SK-N-SH (cell line): ENCODE measurements around the gene CAST. TPM values are rescaled to one million over a fixed set of nuclear protein-coding genes. Genes with fewer than 3 reads are reported as not detected.

Experiments
- CTCF ChIA-PET: fragments of 300-600, 350-600 bp; formaldehyde crosslinking; extraction: SDS; loops from one replicate; lab custom pipeline; 2021; lab: Yijun Ruan, JAX
- POLR2A ChIA-PET: fragments of 350-600 bp; sonication (Branson Sonifier 250); formaldehyde crosslinking; extraction: SDS; loops from one replicate; lab custom pipeline; 2020; ENCODE audit warnings: antibody characterized with exemption, inconsistent platforms; lab: Yijun Ruan, JAX
- DNase-seq: peaks from one replicate; pipeline ENCODE4 v3.0.0; 2012
- H2AFZ ChIP-seq: fragments of 200-600 bp; sonication (generic); 2 replicates; pipeline ENCODE4 v1.8.1; 2016; ENCODE audit warnings: antibody characterized with exemption, mild to moderate bottlenecking, low read depth
- H3F3A ChIP-seq: fragments of 200-600 bp; sonication (generic); replicated peaks from 2 replicates; pipeline ENCODE3; 2016; ENCODE audit warnings: antibody characterized with exemption, mild to moderate bottlenecking; ENCODE audit not compliant: insufficient read depth
- H3K27ac ChIP-seq, 2 experiments: fragments of 200-500 bp in 1 of 2; fragments of 200-600 bp in 1 of 2; sonication (Bioruptor generic) in 1 of 2; sonication (generic), shearing (Covaris generic) in 1 of 2; 2 replicates each; pipeline versions ENCODE4 v1.5.1 to v1.6.1; 2014 to 2016; ENCODE audit warnings: low read depth in 2 of 2, inconsistent platforms in 1 of 2, low read length in 1 of 2, mild to moderate bottlenecking in 1 of 2, mixed read lengths in 1 of 2
- H3K27me3 ChIP-seq: fragments of 200-600 bp; sonication (generic), shearing (Covaris generic); 2 replicates; pipeline ENCODE4 v1.6.1; 2016; ENCODE audit warnings: mixed run types; ENCODE audit not compliant: insufficient read depth
- H3K36me3 ChIP-seq, 2 experiments: fragments of 200-500 bp in 1 of 2; fragments of 200-600 bp in 1 of 2; sonication (Bioruptor generic) in 1 of 2; sonication (generic) in 1 of 2; replicated peaks in 1 of 2; 2 replicates each; pipeline versions ENCODE3 to v1.5.1; 2014 to 2016; ENCODE audit warnings: low read length in 1 of 2, mild to moderate bottlenecking in 1 of 2; ENCODE audit not compliant: insufficient read depth in 2 of 2, control insufficient read depth in 1 of 2
- H3K4me1 ChIP-seq, 2 experiments: fragments of 200-500 bp in 1 of 2; fragments of 200-600 bp in 1 of 2; sonication (Bioruptor generic) in 1 of 2; sonication (generic), shearing (Covaris generic) in 1 of 2; 2 replicates each; pipeline versions ENCODE4 v1.5.1 to v1.6.1; 2014 to 2016; ENCODE audit warnings: low read depth in 1 of 2, low read length in 1 of 2, mixed run types in 1 of 2; ENCODE audit not compliant: insufficient read depth in 2 of 2, control insufficient read depth in 1 of 2
- H3K4me2 ChIP-seq: fragments of 200-600 bp; sonication (generic), shearing (Covaris generic); 2 replicates; pipeline ENCODE4 v1.6.1; 2017; ENCODE audit warnings: mixed run types
- H3K4me3 ChIP-seq, 2 experiments: fragments of 200-500 bp in 1 of 2; fragments of 200-600 bp in 1 of 2; sonication (Bioruptor generic) in 1 of 2; sonication (generic), shearing (Covaris generic) in 1 of 2; 2 replicates each; pipeline versions ENCODE4 v1.5.1 to v1.8.1; 2014 to 2016; ENCODE audit warnings: low read depth in 2 of 2, inconsistent platforms in 1 of 2, low read length in 1 of 2, mild to moderate bottlenecking in 1 of 2, mixed read lengths in 1 of 2, moderate library complexity in 1 of 2
- H3K79me2 ChIP-seq: fragments of 200-600 bp; sonication (generic); 2 replicates; pipeline ENCODE4 v1.8.1; 2017; ENCODE audit warnings: mild to moderate bottlenecking; ENCODE audit not compliant: insufficient read depth
- H3K9ac ChIP-seq: fragments of 200-600 bp; sonication (generic); 2 replicates; pipeline ENCODE4 v1.6.1; 2017; ENCODE audit warnings: mixed run types
- H3K9me2 ChIP-seq: fragments of 200-600 bp; sonication (generic); 2 replicates; pipeline ENCODE4 v1.6.1; 2017; ENCODE audit warnings: mixed run types
- H3K9me3 ChIP-seq: fragments of 200-600 bp; sonication (generic); 2 replicates; pipeline ENCODE4 v1.6.1; 2017; ENCODE audit warnings: mixed run types, mild to moderate bottlenecking, moderate library complexity
- H4K20me1 ChIP-seq: fragments of 200-600 bp; sonication (generic); 2 replicates; pipeline ENCODE4 v1.6.1; 2017; ENCODE audit warnings: mild to moderate bottlenecking, mixed run types; ENCODE audit not compliant: insufficient read depth
- ELF1 ChIP-seq: IDR thresholded peaks from 2 replicates; pipeline ENCODE4 v1.4.0; 2012
- EZH2phosphoT487 ChIP-seq: fragments of 200-600 bp; sonication (generic); IDR thresholded peaks from 2 replicates; pipeline ENCODE4 v1.6.1; 2017; ENCODE audit warnings: low read depth, mixed run types, mild to moderate bottlenecking, antibody characterized with exemption, moderate library complexity, borderline replicate concordance
- FOSL2 ChIP-seq: IDR thresholded peaks from 2 replicates; pipeline ENCODE4 v1.4.0; 2012; ENCODE audit warnings: low read depth, mild to moderate bottlenecking, moderate library complexity, borderline replicate concordance
- FOXJ3 ChIP-seq: sonication (generic); formaldehyde crosslinking; IDR thresholded peaks from 2 replicates; pipeline ENCODE4 v1.5.1; 2020; ENCODE audit warnings: mild to moderate bottlenecking, missing genetic modification reagents
- FOXM1 ChIP-seq: IDR thresholded peaks from 2 replicates; pipeline ENCODE4 v1.4.0; 2012; ENCODE audit warnings: low read depth, mild to moderate bottlenecking
- GABPA ChIP-seq: IDR thresholded peaks from 2 replicates; pipeline ENCODE4 v1.4.0; 2012; ENCODE audit warnings: low read depth, mild to moderate bottlenecking
- JUND ChIP-seq: IDR thresholded peaks from 2 replicates; pipeline ENCODE4 v1.4.0; 2012
- MXI1 ChIP-seq: IDR thresholded peaks from 2 replicates; pipeline ENCODE4 v1.6.1; 2012; ENCODE audit warnings: mild to moderate bottlenecking, low read depth, low read length, improper control_type of control experiment
- NFIC ChIP-seq: IDR thresholded peaks from 2 replicates; pipeline ENCODE4 v1.4.0; 2012; ENCODE audit warnings: borderline replicate concordance
- NRF1 ChIP-seq: IDR thresholded peaks from 2 replicates; pipeline ENCODE4 v1.6.1; 2012; ENCODE audit warnings: low read depth, mild to moderate bottlenecking, low read length
- RAD21 ChIP-seq: IDR thresholded peaks from 2 replicates; pipeline ENCODE4 v1.6.1; 2012; ENCODE audit warnings: mild to moderate bottlenecking, low read length
- RCOR1 ChIP-seq: fragments of 150-350 bp; IDR thresholded peaks from 2 replicates; pipeline ENCODE4 v1.6.1; 2017; ENCODE audit warnings: antibody characterized with exemption, low read length
- RFX5 ChIP-seq: IDR thresholded peaks from 2 replicates; pipeline ENCODE4 v1.6.1; 2012; ENCODE audit warnings: mild to moderate bottlenecking, improper control_type of control experiment, low read length
- RXRA ChIP-seq: IDR thresholded peaks from 2 replicates; pipeline ENCODE4 v1.4.0; 2012; ENCODE audit warnings: low read depth, mild to moderate bottlenecking, borderline replicate concordance
- TAF1 ChIP-seq: IDR thresholded peaks from 2 replicates; pipeline ENCODE4 v1.6.1; 2012; ENCODE audit warnings: low read depth, mild to moderate bottlenecking, low read length, moderate library complexity, borderline replicate concordance
- TCF12 ChIP-seq: IDR thresholded peaks from 2 replicates; pipeline ENCODE4 v1.4.0; 2012
- WGBS: methylation state at CpG from one replicate; pipeline ENCODE4 v1.1.6; 2017; ENCODE audit warnings: low lambda C conversion rate; 5-methylcytosine and 5-hydroxymethylcytosine counted together
- polyA plus RNA-seq, 3 experiments: library from polyadenylated mRNA; depleted of rRNA; stranded (reverse); fragments of >200 nt; gene quantifications; 2 replicates each; pipeline ENCODE4 v1.2.3, GENCODE V29; 2012
- TF ChIP-seq, protein P1 (sequence below): IDR thresholded peaks from 2 replicates; pipeline ENCODE4; 2012
- TF ChIP-seq, protein P2 (sequence below): IDR thresholded peaks from 2 replicates; pipeline ENCODE4 v1.4.0; 2012; ENCODE audit warnings: low read depth, borderline replicate concordance
- TF ChIP-seq, protein P3 (sequence below): IDR thresholded peaks from 2 replicates; pipeline ENCODE4 v1.4.0; 2012; ENCODE audit warnings: low read depth, borderline replicate concordance

The CAST gene
- polyA plus RNA-seq, 1 of the 3 experiments (the other 2 are of a cell fraction): 82.9 TPM

DNA sequence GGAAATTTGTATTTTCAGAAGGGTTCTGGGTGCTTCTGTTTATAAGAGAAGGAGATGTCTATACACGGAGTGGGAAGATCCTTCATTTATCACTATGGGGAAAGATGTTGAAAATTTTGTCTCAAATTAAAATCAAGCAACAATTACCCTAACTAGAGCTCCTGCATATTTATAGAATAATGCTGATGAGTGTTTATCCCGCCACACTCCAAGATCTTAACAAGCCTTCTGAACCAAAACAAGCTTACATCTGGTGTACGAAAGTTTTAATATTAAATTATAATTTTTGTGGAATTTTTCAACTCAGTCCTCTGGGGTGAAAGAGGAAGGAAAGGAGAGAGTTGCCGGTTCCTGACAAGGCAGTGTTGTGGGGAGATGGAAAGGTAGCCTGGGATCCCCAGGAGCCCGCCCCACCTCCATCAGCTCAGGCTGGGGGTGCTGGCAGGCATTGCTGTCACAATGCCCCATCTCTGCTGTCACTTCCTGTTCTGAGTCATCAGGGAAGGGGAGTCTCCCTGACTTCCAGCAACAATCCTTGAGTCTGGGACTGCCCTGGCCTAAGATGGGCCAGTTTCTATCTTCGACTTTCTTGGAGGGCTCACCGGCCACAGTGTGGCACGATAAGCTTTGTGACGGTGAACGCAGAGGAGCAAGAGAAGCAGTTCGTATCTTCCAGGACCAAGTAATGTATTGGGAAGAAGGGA lies 81.0 kb downstream of the CAST start:
- Histone ChIP-seq H2AFZ (no peak overlapping the region), H3K4me2 (no peak overlapping the region), H3K27me3 (no peaks in the 10 kb centered on the region), H3K9me2 (no peaks in the 10 kb centered on the region), H3K4me3 (no peak overlapping the region), H4K20me1 (no peaks in the 10 kb centered on the region), H3K27ac (peak overlapping the region in 1 of 2 experiments; percentile 27; a peak in 2 of 4 replicates), H3K4me1 (peaks cover 0 to 14% of the 10 kb centered on the region in 2 experiments; a peak in 1 of 4 replicates), H3K9me3 (no peaks in the 10 kb centered on the region), H3K79me2 (no peaks in the 10 kb centered on the region), H3K9ac (no peak overlapping the region), H3F3A (peaks cover 15% of the 10 kb centered on the region), H3K36me3 (peaks cover 78 to 88% of the 10 kb centered on the region in 2 experiments)
- no peak for DNase-seq
- TF ChIP-seq RFX5 (no peak), TCF12 (no peak), RAD21 (no peak), GABPA (peak; percentile 45; the same call in 1 of the 2 replicates), JUND (0 out of 2 replicates have a peak, but pooled peaks have one; percentile 36), NRF1 (no peak), NFIC (no peak)
- TF ChIP-seq, protein P1, sequence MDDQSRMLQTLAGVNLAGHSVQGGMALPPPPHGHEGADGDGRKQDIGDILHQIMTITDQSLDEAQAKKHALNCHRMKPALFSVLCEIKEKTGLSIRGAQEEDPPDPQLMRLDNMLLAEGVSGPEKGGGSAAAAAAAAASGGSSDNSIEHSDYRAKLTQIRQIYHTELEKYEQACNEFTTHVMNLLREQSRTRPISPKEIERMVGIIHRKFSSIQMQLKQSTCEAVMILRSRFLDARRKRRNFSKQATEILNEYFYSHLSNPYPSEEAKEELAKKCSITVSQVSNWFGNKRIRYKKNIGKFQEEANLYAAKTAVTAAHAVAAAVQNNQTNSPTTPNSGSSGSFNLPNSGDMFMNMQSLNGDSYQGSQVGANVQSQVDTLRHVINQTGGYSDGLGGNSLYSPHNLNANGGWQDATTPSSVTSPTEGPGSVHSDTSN: peak; percentile 16; the same call in 1 of the 2 replicates
- TF ChIP-seq, protein P2, sequence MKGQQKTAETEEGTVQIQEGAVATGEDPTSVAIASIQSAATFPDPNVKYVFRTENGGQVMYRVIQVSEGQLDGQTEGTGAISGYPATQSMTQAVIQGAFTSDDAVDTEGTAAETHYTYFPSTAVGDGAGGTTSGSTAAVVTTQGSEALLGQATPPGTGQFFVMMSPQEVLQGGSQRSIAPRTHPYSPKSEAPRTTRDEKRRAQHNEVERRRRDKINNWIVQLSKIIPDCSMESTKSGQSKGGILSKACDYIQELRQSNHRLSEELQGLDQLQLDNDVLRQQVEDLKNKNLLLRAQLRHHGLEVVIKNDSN: no peak
- TF ChIP-seq, protein P3, sequence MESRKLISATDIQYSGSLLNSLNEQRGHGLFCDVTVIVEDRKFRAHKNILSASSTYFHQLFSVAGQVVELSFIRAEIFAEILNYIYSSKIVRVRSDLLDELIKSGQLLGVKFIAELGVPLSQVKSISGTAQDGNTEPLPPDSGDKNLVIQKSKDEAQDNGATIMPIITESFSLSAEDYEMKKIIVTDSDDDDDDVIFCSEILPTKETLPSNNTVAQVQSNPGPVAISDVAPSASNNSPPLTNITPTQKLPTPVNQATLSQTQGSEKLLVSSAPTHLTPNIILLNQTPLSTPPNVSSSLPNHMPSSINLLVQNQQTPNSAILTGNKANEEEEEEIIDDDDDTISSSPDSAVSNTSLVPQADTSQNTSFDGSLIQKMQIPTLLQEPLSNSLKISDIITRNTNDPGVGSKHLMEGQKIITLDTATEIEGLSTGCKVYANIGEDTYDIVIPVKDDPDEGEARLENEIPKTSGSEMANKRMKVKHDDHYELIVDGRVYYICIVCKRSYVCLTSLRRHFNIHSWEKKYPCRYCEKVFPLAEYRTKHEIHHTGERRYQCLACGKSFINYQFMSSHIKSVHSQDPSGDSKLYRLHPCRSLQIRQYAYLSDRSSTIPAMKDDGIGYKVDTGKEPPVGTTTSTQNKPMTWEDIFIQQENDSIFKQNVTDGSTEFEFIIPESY: no peak
- CTCF ChIA-PET: interaction anchor here (0.9 to 3.7 kb wide), 3 partner anchors 9 to 418 kb away, joined by 3 to 22 read pairs (median 3); no protein-coding TSS in a partner anchor
- WGBS: 85% methylated on average over 11 of the region's 11 CpGs
- POLR2A ChIA-PET: no interaction called here

DNA sequence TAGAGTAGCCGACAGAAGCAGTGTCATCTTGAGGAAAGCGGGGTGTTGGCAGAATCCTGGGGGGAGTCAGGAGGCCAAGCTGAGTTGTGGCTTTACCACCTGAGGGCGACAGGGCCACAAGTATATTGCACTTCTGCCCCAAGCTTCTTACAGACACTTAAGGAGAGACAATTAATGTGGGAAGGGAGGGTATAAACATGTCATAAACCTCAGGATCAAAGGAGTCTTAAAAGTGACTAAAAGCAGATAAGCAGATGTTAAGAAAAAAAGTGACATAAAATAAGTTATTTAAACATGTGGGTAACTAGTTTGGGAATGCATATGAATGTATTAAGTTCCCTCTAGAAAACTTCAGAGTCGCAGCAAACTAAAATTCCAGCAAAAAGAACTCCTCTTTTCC lies 81.6 kb downstream of the CAST start:
- no peak overlapping the region for H3K4me3 ChIP-seq
- ChIA-PET POLR2A (no interaction called here), CTCF (interaction anchor here (3.7 kb wide), 1 partner anchor 9 kb away, joined by 22 read pairs; no protein-coding TSS in a partner anchor)
- no peak overlapping the region for H2AFZ ChIP-seq
- H4K20me1 ChIP-seq: no peaks in the 10 kb centered on the region
- peaks cover 76 to 94% of the 10 kb centered on the region in 2 experiments for H3K36me3 ChIP-seq
- H3K9me2 ChIP-seq: no peaks in the 10 kb centered on the region
- H3K9ac ChIP-seq: no peak overlapping the region
- peaks cover 0 to 14% of the 10 kb centered on the region in 2 experiments; a peak in 1 of 4 replicates for H3K4me1 ChIP-seq
- H3K4me2 ChIP-seq: no peak overlapping the region
- DNase-seq: no peak
- H3K27ac ChIP-seq: no peak overlapping the region
- H3F3A ChIP-seq: peaks cover 17% of the 10 kb centered on the region
- WGBS: 96% methylated on average over 4 of the region's 4 CpGs
- H3K79me2 ChIP-seq: no peaks in the 10 kb centered on the region
- H3K27me3 ChIP-seq: no peaks in the 10 kb centered on the region
- no peaks in the 10 kb centered on the region for H3K9me3 ChIP-seq
- no peak for TF ChIP-seq EZH2phosphoT487
- TF ChIP-seq TAF1: no peak
- TF ChIP-seq NRF1: no peak
- TF ChIP-seq, protein P2: no peak
- TF ChIP-seq ELF1: no peak
- no peak for TF ChIP-seq FOXM1
- no peak for TF ChIP-seq MXI1
- no peak for TF ChIP-seq RXRA
- TF ChIP-seq FOSL2: no peak
- TF ChIP-seq RCOR1: no peak
- TF ChIP-seq TCF12: no peak
- no peak for TF ChIP-seq RFX5
- TF ChIP-seq, protein P3: no peak
- TF ChIP-seq FOXJ3 (CRISPR knock-in tag): no peak
